Osteocyte (in vitro differentiated cells): ENCODE data around the gene CYB561. TPM values are rescaled to one million over a fixed set of nuclear protein-coding genes. Genes with fewer than 3 reads are reported as not detected.

ENCODE experiments used
- DNase-seq: peaks from one replicate; pipeline ENCODE4 v3.0.0; 2021; ENCODE audit warnings: mixed read lengths; ENCODE audit not compliant: unreplicated experiment; ENCODE audit errors: extremely low spot score
- H3K27ac Mint-ChIP-seq: one replicate; pipeline ENCODE4 v1.8.0; 2021; ENCODE audit warnings: mild to moderate bottlenecking, mixed read lengths; ENCODE audit not compliant: unreplicated experiment
- H3K27me3 Mint-ChIP-seq: one replicate; pipeline ENCODE4 v1.8.0; 2021; ENCODE audit warnings: mixed read lengths; ENCODE audit not compliant: unreplicated experiment
- H3K36me3 Mint-ChIP-seq: one replicate; pipeline ENCODE4 v1.8.0; 2021; ENCODE audit warnings: mixed read lengths; ENCODE audit not compliant: unreplicated experiment
- H3K4me1 Mint-ChIP-seq: one replicate; pipeline ENCODE4 v1.8.0; 2021; ENCODE audit warnings: mixed read lengths; ENCODE audit not compliant: unreplicated experiment
- H3K4me3 Mint-ChIP-seq: one replicate; pipeline ENCODE4 v1.8.0; 2021; ENCODE audit warnings: mild to moderate bottlenecking, moderate library complexity, mixed read lengths; ENCODE audit not compliant: unreplicated experiment
- H3K9me3 Mint-ChIP-seq: one replicate; pipeline ENCODE4 v1.8.0; 2021; ENCODE audit warnings: mixed read lengths; ENCODE audit not compliant: unreplicated experiment
- total RNA-seq: library from RNA; stranded (reverse); gene quantifications from 2 replicates; pipeline ENCODE4 v1.2.1, GENCODE V29; 2021
- TF ChIP-seq, protein P1 (sequence below): fragments of 200-600 bp; sonication (generic); IDR thresholded peaks from 2 replicates; pipeline ENCODE4 v1.5.0; 2021; ENCODE audit warnings: antibody characterized with exemption, mild to moderate bottlenecking, moderate library complexity

Gene CYB561
- total RNA-seq, 1 donor from 2014 or later = 5.7 TPM

GRCh38 chr17:63492940-63493339, 46.8 kb upstream of the CYB561 start:
- Mint-ChIP-seq H3K4me1 (no peaks in the 10 kb centered on the region), H3K36me3 (no peaks in the 10 kb centered on the region), H3K4me3 (no peak overlapping the region), H3K27ac (no peak overlapping the region), H3K9me3 (no peaks in the 10 kb centered on the region), H3K27me3 (peaks cover 25% of the 10 kb centered on the region)
- DNase-seq = no peak
- TF ChIP-seq, protein P1, sequence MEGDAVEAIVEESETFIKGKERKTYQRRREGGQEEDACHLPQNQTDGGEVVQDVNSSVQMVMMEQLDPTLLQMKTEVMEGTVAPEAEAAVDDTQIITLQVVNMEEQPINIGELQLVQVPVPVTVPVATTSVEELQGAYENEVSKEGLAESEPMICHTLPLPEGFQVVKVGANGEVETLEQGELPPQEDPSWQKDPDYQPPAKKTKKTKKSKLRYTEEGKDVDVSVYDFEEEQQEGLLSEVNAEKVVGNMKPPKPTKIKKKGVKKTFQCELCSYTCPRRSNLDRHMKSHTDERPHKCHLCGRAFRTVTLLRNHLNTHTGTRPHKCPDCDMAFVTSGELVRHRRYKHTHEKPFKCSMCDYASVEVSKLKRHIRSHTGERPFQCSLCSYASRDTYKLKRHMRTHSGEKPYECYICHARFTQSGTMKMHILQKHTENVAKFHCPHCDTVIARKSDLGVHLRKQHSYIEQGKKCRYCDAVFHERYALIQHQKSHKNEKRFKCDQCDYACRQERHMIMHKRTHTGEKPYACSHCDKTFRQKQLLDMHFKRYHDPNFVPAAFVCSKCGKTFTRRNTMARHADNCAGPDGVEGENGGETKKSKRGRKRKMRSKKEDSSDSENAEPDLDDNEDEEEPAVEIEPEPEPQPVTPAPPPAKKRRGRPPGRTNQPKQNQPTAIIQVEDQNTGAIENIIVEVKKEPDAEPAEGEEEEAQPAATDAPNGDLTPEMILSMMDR = no peak

GRCh38 chr17:63491977-63492618, 46.0 kb upstream of the CYB561 start:
- Mint-ChIP-seq H3K36me3 (no peaks in the 10 kb centered on the region), H3K9me3 (no peaks in the 10 kb centered on the region), H3K27me3 (peaks cover 30% of the 10 kb centered on the region), H3K4me3 (no peak overlapping the region), H3K27ac (no peak overlapping the region), H3K4me1 (no peaks in the 10 kb centered on the region)
- DNase-seq = no peak
- TF ChIP-seq, protein P1 = no peak

DNA sequence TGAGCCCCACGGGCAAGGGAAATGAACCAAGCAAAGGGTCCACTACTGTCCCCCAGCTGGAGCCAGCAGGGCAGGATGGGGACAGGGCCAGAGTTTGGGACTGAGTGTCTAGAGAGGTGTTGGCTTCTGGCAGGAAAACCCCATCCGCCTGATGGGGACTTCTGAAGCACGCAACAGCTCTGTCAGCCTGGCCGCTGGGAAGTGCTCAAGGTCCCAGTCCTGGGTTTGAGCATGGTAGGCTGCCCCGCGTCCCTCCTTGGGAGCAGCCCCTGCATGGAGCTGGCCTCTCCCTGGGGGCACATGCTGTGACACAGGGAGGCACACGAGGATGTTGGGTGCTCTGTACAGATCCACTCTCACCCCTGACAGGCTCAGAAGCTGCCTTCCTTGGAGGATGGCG, 45.3 kb upstream of the CYB561 start:
- H3K4me1 Mint-ChIP-seq = no peaks in the 10 kb centered on the region
- DNase-seq = no peak
- TF ChIP-seq, protein P1 = no peak
- no peak overlapping the region for H3K4me3 Mint-ChIP-seq
- no peaks in the 10 kb centered on the region for H3K9me3 Mint-ChIP-seq
- H3K27me3 Mint-ChIP-seq = peaks cover 30% of the 10 kb centered on the region
- H3K27ac Mint-ChIP-seq = no peak overlapping the region
- no peaks in the 10 kb centered on the region for H3K36me3 Mint-ChIP-seq

DNA sequence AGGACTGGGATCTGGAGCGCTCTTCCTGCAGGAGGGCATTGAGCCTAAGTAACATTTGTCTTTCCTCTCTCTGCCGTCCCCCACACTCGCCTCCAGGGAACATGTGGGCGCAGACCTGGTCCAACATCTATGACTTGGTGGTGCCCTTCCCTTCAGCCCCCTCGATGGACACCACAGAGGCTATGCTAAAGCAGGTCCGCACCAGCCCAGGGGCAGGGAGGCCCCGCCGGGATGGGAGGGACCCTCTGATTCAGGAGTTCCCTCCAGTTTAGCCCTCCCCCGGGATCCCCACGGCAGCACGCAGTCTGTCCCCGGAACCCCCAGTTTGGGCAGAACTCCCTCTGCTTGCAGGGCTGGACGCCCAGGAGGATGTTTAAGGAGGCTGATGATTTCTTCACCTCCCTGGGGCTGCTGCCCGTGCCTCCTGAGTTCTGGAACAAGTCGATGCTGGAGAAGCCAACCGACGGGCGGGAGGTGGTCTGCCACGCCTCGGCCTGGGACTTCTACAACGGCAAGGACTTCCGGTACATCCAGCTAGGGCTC, 44.8 kb upstream of the CYB561 start:
- no peak for DNase-seq
- Mint-ChIP-seq H3K4me3 (no peak overlapping the region), H3K9me3 (no peaks in the 10 kb centered on the region), H3K36me3 (no peaks in the 10 kb centered on the region), H3K27ac (no peak overlapping the region), H3K4me1 (no peaks in the 10 kb centered on the region), H3K27me3 (peaks cover 30% of the 10 kb centered on the region)
- TF ChIP-seq, protein P1 = no peak

DNA sequence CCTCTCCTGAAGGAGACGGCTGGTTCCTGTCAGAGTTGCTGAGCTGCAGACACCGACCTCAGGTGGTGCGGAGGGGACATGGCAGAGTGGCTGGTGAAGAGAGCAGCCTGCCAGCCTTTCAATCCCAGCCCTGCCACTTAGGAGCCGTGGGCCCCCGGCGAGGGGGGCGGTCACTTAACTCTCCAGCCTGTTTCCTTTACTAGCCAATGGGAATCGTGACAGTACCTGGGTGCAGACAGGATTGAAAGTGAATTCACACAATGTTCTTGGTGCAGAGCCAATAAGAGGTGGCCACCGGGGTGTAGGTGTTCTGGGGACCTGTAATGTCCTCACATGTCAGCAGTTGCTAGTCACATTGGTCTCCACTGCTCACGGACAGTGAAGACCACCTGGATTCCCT, 44.2 kb upstream of the CYB561 start:
- Mint-ChIP-seq H3K4me1 (no peaks in the 10 kb centered on the region), H3K27ac (no peak overlapping the region), H3K36me3 (no peaks in the 10 kb centered on the region), H3K9me3 (no peaks in the 10 kb centered on the region), H3K27me3 (peaks cover 30% of the 10 kb centered on the region), H3K4me3 (no peak overlapping the region)
- DNase-seq = no peak
- TF ChIP-seq, protein P1 = no peak
